ENCODE results near the gene KIF16B.

GRCh38 chr20:16287776-16288175 is 285.5 kb downstream of the KIF16B start:
- TF ChIP-seq CTCF (conservative IDR thresholded peaks at IDR 0.05; ENCODE audit: low read depth, low read length) (no peak), EZH2phosphoT487 (IDR thresholded peaks at IDR 0.05; ENCODE audit: borderline replicate concordance, low read length) (no peak)

Measured in PC-3 (cell line).